ENCODE results near the gene GIGYF1. TPM values are rescaled to one million over a fixed set of nuclear protein-coding genes. Genes with fewer than 3 reads are reported as not detected.
"Not testable (repeated sequence)": the region's sequence is repeated elsewhere in the genome, so short reads cannot be mapped to it uniquely, and the experiment has no call there.

GIGYF1 gene
- total RNA-seq, 1 donor, result 29.3 TPM

- peak; percentile 99 for DNase-seq (ENCODE audit: insufficient read length, low spot score, missing footprints)
These were observed 12.0 kb upstream of the GIGYF1 start, which contains the start of gene POP7 for GRCh38 chr7:100705753-100706671. POP7 (plus strand) TSS chr7:100706121; CDS start chr7:100706831, 710 bp downstream.

GRCh38 chr7:100705320-100705752 lies 11.3 kb upstream of the GIGYF1 start:
- peaks cover 12% of the 10 kb centered on the region for H3K4me1 ChIP-seq (ENCODE audit: insufficient read depth, low read length)
- H3K79me2 ChIP-seq (ENCODE audit: insufficient read depth, low read length), result peaks cover 17% of the 10 kb centered on the region
- H3K4me2 ChIP-seq (ENCODE audit: insufficient read depth, low read length), result peak overlapping the region; percentile 96
- peak overlapping the region; percentile 95 for H2AFZ ChIP-seq (ENCODE audit: low read length)
- H4K20me1 ChIP-seq (ENCODE audit: insufficient read depth, low read length), result no peaks in the 10 kb centered on the region
- H3K27me3 ChIP-seq (ENCODE audit: insufficient read depth, low read length), result no peaks in the 10 kb centered on the region
- no peaks in the 10 kb centered on the region for H3K9me3 ChIP-seq (ENCODE audit: low read depth, low read length)
- peak overlapping the region; percentile 99 for H3K4me3 ChIP-seq (ENCODE audit: insufficient read depth, low read length)
- peak; percentile 85 for TF ChIP-seq CTCF (IDR thresholded peaks at IDR 0.05; ENCODE audit: extremely low read depth, low read depth, low read length)
- H3K27ac ChIP-seq (ENCODE audit: low read depth, low read length), result peak overlapping the region; percentile 61
- DNase-seq (ENCODE audit: insufficient read length, low spot score, missing footprints), result peak; percentile 98
- no peaks in the 10 kb centered on the region for H3K36me3 ChIP-seq (ENCODE audit: insufficient read depth, low read length)

More at GRCh38 chr7:100705753-100706671, 12.0 kb upstream of the GIGYF1 start, which contains the start of gene POP7:
- no peaks in the 10 kb centered on the region for H3K27me3 ChIP-seq (ENCODE audit: insufficient read depth, low read length)
- no peaks in the 10 kb centered on the region for H4K20me1 ChIP-seq (ENCODE audit: insufficient read depth, low read length)
- no peak for TF ChIP-seq CTCF (IDR thresholded peaks at IDR 0.05; ENCODE audit: extremely low read depth, low read depth, low read length)
- no peaks in the 10 kb centered on the region for H3K9me3 ChIP-seq (ENCODE audit: low read depth, low read length)
- peak within 1 kb of the TSS; percentile 61 for H3K27ac ChIP-seq (ENCODE audit: low read depth, low read length)
- H3K4me1 ChIP-seq (ENCODE audit: insufficient read depth, low read length), result peaks cover 12% of the 10 kb centered on the region
- H3K36me3 ChIP-seq (ENCODE audit: insufficient read depth, low read length), result no peaks in the 10 kb centered on the region
- peak within 1 kb of the TSS; percentile 96 for H3K4me2 ChIP-seq (ENCODE audit: insufficient read depth, low read length)
- peak within 1 kb of the TSS; percentile 99 for H3K4me3 ChIP-seq (ENCODE audit: insufficient read depth, low read length)
- peaks cover 17% of the 10 kb centered on the region for H3K79me2 ChIP-seq (ENCODE audit: insufficient read depth, low read length)
- H2AFZ ChIP-seq (ENCODE audit: low read length), result peak within 1 kb of the TSS; percentile 95

GRCh38 chr7:100701089-100701488 lies 7.0 kb upstream of the GIGYF1 start:
- H3K27ac ChIP-seq (ENCODE audit: low read depth, low read length); H3K79me2 ChIP-seq (ENCODE audit: insufficient read depth, low read length); DNase-seq (ENCODE audit: insufficient read length, low spot score, missing footprints); H4K20me1 ChIP-seq (ENCODE audit: insufficient read depth, low read length); H3K9me3 ChIP-seq (ENCODE audit: low read depth, low read length); H3K4me1 ChIP-seq (ENCODE audit: insufficient read depth, low read length); H3K4me2 ChIP-seq (ENCODE audit: insufficient read depth, low read length); H3K4me3 ChIP-seq (ENCODE audit: insufficient read depth, low read length); H2AFZ ChIP-seq (ENCODE audit: low read length); H3K36me3 ChIP-seq (ENCODE audit: insufficient read depth, low read length): not testable (repeated sequence)
- peaks cover 12% of the 10 kb centered on the region for H3K27me3 ChIP-seq (ENCODE audit: insufficient read depth, low read length)

- no peak overlapping the region for H3K27ac ChIP-seq (ENCODE audit: low read depth, low read length)
- peaks cover 12% of the 10 kb centered on the region for H3K27me3 ChIP-seq (ENCODE audit: insufficient read depth, low read length)
- no peak overlapping the region for H3K4me3 ChIP-seq (ENCODE audit: insufficient read depth, low read length)
- DNase-seq (ENCODE audit: insufficient read length, low spot score, missing footprints), result no peak
- no peaks in the 10 kb centered on the region for H3K36me3 ChIP-seq (ENCODE audit: insufficient read depth, low read length)
- H3K4me2 ChIP-seq (ENCODE audit: insufficient read depth, low read length), result no peak overlapping the region
- H4K20me1 ChIP-seq (ENCODE audit: insufficient read depth, low read length), result no peaks in the 10 kb centered on the region
- H2AFZ ChIP-seq (ENCODE audit: low read length), result no peak overlapping the region
- TF ChIP-seq CTCF (IDR thresholded peaks at IDR 0.05; ENCODE audit: extremely low read depth, low read depth, low read length), result no peak
- H3K4me1 ChIP-seq (ENCODE audit: insufficient read depth, low read length), result no peaks in the 10 kb centered on the region
- H3K9me3 ChIP-seq (ENCODE audit: low read depth, low read length), result no peaks in the 10 kb centered on the region
- no peaks in the 10 kb centered on the region for H3K79me2 ChIP-seq (ENCODE audit: insufficient read depth, low read length)
These were observed 5.0 kb upstream of the GIGYF1 start for GRCh38 chr7:100699018-100699417.
